Neural cell (in vitro differentiated cells): ENCODE measurements around the gene RUSC1.

Experiments
- EP300 ChIP-seq: fragments of 450-650 bp; conservative IDR thresholded peaks from 2 replicates; pipeline ENCODE4 v1.6.1; 2014; ENCODE audit warnings: antibody characterized with exemption, mild to moderate bottlenecking, moderate library complexity; ENCODE audit not compliant: poor library complexity, severe bottlenecking
- EZH2 ChIP-seq: fragments of 200-600, 300-800 bp; shearing (Covaris generic), sonication (generic); IDR thresholded peaks from 2 replicates; pipeline ENCODE4 v1.6.1; 2014; ENCODE audit warnings: antibody characterized with exemption, low read length, borderline replicate concordance, mild to moderate bottlenecking; ENCODE audit not compliant: insufficient read depth, poor library complexity, severe bottlenecking
- POLR2AphosphoS5 ChIP-seq: IDR thresholded peaks from 2 replicates; pipeline ENCODE4 v1.6.1; 2012
- SMC3 ChIP-seq: fragments of 450-650 bp; conservative IDR thresholded peaks from 2 replicates; pipeline ENCODE4 v1.6.1; 2014; ENCODE audit warnings: antibody characterized with exemption, mild to moderate bottlenecking, moderate library complexity; ENCODE audit not compliant: poor library complexity
- TAF1 ChIP-seq: IDR thresholded peaks from 2 replicates; pipeline ENCODE4 v1.6.1; 2012; ENCODE audit warnings: low read depth
- TF ChIP-seq, protein P1 (sequence below): fragments of 450-650 bp; IDR thresholded peaks from 2 replicates; pipeline ENCODE4 v1.5.1; 2014; ENCODE audit warnings: antibody characterized with exemption, mild to moderate bottlenecking, moderate library complexity; ENCODE audit not compliant: poor library complexity, severe bottlenecking
- TF ChIP-seq, protein P2 (sequence below): IDR thresholded peaks from 2 replicates; pipeline ENCODE4 v1.6.1; 2012; ENCODE audit warnings: borderline replicate concordance

DNA sequence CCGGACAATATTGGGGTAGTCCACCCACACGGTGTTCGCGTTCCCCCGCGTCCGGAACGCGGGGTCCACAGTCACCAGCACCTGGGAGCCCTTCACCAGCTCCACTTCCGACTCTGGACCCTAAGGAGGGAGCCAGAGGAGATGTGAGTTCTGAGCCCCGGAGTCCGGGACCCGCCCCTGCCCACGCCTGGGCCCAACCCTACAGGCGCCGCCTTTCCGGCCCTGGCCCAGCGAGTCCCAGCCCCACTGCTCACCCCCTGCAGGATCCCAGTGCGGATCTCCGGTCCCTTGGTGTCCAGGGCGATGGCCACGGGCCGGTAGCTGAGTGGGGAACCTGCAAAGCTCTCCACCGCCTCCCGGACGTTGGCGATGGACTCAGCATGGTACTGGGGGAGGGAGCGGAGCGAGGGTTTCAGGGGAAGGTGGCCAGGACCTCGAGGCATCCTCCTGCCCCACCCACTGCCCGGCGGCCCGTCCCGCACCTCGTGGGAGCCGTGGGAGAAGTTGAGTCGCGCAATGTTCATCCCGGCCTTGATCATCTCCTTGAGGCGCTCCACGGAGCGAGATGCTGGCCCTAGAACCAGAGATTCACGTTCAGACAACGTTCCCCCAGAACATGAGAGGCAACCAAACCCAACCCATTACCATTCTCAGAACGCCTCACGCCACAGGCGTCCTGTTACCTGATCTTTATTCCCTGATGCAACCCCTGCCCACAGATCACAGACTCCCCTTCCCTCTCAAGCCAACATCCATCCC lies 25.3 kb upstream of the RUSC1 start:
- TF ChIP-seq EZH2: no peak
- TF ChIP-seq, protein P1, sequence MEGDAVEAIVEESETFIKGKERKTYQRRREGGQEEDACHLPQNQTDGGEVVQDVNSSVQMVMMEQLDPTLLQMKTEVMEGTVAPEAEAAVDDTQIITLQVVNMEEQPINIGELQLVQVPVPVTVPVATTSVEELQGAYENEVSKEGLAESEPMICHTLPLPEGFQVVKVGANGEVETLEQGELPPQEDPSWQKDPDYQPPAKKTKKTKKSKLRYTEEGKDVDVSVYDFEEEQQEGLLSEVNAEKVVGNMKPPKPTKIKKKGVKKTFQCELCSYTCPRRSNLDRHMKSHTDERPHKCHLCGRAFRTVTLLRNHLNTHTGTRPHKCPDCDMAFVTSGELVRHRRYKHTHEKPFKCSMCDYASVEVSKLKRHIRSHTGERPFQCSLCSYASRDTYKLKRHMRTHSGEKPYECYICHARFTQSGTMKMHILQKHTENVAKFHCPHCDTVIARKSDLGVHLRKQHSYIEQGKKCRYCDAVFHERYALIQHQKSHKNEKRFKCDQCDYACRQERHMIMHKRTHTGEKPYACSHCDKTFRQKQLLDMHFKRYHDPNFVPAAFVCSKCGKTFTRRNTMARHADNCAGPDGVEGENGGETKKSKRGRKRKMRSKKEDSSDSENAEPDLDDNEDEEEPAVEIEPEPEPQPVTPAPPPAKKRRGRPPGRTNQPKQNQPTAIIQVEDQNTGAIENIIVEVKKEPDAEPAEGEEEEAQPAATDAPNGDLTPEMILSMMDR: no peak
- no peak for TF ChIP-seq EP300
- TF ChIP-seq, protein P2, sequence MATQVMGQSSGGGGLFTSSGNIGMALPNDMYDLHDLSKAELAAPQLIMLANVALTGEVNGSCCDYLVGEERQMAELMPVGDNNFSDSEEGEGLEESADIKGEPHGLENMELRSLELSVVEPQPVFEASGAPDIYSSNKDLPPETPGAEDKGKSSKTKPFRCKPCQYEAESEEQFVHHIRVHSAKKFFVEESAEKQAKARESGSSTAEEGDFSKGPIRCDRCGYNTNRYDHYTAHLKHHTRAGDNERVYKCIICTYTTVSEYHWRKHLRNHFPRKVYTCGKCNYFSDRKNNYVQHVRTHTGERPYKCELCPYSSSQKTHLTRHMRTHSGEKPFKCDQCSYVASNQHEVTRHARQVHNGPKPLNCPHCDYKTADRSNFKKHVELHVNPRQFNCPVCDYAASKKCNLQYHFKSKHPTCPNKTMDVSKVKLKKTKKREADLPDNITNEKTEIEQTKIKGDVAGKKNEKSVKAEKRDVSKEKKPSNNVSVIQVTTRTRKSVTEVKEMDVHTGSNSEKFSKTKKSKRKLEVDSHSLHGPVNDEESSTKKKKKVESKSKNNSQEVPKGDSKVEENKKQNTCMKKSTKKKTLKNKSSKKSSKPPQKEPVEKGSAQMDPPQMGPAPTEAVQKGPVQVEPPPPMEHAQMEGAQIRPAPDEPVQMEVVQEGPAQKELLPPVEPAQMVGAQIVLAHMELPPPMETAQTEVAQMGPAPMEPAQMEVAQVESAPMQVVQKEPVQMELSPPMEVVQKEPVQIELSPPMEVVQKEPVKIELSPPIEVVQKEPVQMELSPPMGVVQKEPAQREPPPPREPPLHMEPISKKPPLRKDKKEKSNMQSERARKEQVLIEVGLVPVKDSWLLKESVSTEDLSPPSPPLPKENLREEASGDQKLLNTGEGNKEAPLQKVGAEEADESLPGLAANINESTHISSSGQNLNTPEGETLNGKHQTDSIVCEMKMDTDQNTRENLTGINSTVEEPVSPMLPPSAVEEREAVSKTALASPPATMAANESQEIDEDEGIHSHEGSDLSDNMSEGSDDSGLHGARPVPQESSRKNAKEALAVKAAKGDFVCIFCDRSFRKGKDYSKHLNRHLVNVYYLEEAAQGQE: no peak
- TF ChIP-seq TAF1: no peak
- TF ChIP-seq SMC3: no peak
- TF ChIP-seq POLR2AphosphoS5: no peak
